Anterior cingulate cortex (tissue), 58 donors: ENCODE results near the gene ATXN2L.

Experiments used
- DNase-seq, 58 donors: peaks; one replicate each; lab custom pipeline; 2025; lab: John Stamatoyannopoulos, UW

ATXN2L gene

GRCh38 chr16:28836761-28837064 lies 13.9 kb downstream of the ATXN2L start:
- DNase-seq: no peak

GRCh38 chr16:28837672-28838557 lies 15.1 kb downstream of the ATXN2L start:
- DNase-seq: peak in 2 of 58 donors; percentile 5 to 10

GRCh38 chr16:28838558-28838918 lies 15.7 kb downstream of the ATXN2L start:
- DNase-seq: no peak

GRCh38 chr16:28839004-28839639 lies 16.3 kb downstream of the ATXN2L start:
- no peak for DNase-seq

GRCh38 chr16:28839899-28840298 lies 17.1 kb downstream of the ATXN2L start:
- DNase-seq: no peak

GRCh38 chr16:28842696-28843095 lies 19.9 kb downstream of the ATXN2L start:
- no peak for DNase-seq

GRCh38 chr16:28843766-28844165 lies 21.0 kb downstream of the ATXN2L start:
- no peak for DNase-seq

- DNase-seq: no peak
These were observed 21.6 kb downstream of the ATXN2L start for GRCh38 chr16:28844226-28844885.

GRCh38 chr16:28845293-28845692 lies 22.5 kb downstream of the ATXN2L start:
- no peak for DNase-seq

GRCh38 chr16:28845761-28846079 lies 22.9 kb downstream of the ATXN2L start:
- peak in 1 of 58 donors; percentile 55 for DNase-seq

GRCh38 chr16:28846080-28846932 lies 23.5 kb downstream of the ATXN2L start, which contains the start of gene TUFM:
TSS of gene TUFM (minus strand) at chr16:28846348. CDS start at chr16:28846269, 79 bp downstream.
- peak; percentile 87 to 100 (median 98) for DNase-seq

GRCh38 chr16:28846933-28847273 lies 24.1 kb downstream of the ATXN2L start:
- DNase-seq: peak in 9 of 58 donors; percentile 17 to 63 (median 38)

- no peak for DNase-seq
These were observed 35.6 kb downstream of the ATXN2L start for GRCh38 chr16:28858421-28858820.

- no peak for DNase-seq
These were observed 36.5 kb downstream of the ATXN2L start for GRCh38 chr16:28859326-28859725.

- DNase-seq: peak in 12 of 58 donors; percentile 13 to 58 (median 42)
These were observed 41.4 kb downstream of the ATXN2L start for GRCh38 chr16:28863929-28864793.

GRCh38 chr16:28865001-28865688 lies 42.3 kb downstream of the ATXN2L start:
- DNase-seq: no peak

- no peak for DNase-seq
These were observed 43.1 kb downstream of the ATXN2L start for GRCh38 chr16:28865722-28866453.

- DNase-seq: no peak
These were observed 43.6 kb downstream of the ATXN2L start for GRCh38 chr16:28866454-28866804.

- no peak for DNase-seq
These were observed 44.4 kb downstream of the ATXN2L start for GRCh38 chr16:28867241-28867640.
